ENCODE results near the gene TSBP1. TPM values are rescaled to one million over a fixed set of nuclear protein-coding genes. Genes with fewer than 3 reads are reported as not detected.
A peak's percentile ranks its signal among the peaks of the same experiment; 100 is the strongest.

Gene TSBP1, protein sequence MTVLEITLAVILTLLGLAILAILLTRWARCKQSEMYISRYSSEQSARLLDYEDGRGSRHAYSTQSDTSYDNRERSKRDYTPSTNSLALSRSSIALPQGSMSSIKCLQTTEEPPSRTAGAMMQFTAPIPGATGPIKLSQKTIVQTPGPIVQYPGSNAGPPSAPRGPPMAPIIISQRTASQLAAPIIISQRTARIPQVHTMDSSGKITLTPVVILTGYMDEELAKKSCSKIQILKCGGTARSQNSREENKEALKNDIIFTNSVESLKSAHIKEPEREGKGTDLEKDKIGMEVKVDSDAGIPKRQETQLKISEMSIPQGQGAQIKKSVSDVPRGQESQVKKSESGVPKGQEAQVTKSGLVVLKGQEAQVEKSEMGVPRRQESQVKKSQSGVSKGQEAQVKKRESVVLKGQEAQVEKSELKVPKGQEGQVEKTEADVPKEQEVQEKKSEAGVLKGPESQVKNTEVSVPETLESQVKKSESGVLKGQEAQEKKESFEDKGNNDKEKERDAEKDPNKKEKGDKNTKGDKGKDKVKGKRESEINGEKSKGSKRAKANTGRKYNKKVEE
- polyA plus RNA-seq (ENCODE audit: insufficient read length), result not detected

DNA sequence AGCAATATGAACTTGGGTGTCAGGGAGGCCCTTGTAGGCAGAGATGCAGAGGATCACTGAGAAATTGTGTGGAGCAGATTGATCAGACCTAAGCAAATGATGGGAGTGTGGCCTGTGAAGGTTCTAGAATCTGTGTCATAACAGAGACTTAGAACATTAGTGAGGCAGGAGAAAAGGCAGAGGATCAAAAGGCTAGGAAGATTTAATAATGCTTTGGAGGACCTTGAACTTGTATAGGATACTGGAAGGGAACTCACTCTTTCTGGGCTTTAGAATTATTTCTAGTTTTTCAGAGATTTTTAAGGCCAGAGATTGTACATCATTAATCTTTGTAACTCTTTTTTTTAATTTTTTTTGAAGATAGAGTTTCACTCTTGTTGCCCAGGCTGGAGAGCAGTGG lies at the start of gene TSBP1:
Gene TSBP1, minus strand, starts transcription at position 101 of the 400 bp plus-strand sequence. CDS start 197 bp downstream, outside the sequence.
- no peak for DNase-seq

DNA sequence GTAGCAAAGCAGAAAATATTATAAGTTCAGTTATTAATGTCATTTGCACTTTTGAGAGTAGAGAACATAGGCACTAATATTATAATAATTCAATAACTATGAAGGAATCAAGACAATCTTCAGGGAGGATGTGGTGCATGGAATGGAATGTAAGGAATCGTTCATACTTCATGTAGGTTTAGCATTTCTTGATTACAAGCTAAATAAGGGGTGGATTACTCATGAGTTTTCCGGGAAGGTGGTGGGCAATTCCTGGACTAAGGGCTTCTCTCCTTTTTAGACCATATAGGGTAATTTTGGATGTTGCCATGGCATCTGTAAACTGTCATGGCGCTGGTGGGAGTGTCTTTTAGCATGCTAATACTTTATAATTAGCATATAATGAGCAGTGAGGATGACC lies 44.3 kb upstream of the TSBP1 start:
- DNase-seq, result no peak

DNA sequence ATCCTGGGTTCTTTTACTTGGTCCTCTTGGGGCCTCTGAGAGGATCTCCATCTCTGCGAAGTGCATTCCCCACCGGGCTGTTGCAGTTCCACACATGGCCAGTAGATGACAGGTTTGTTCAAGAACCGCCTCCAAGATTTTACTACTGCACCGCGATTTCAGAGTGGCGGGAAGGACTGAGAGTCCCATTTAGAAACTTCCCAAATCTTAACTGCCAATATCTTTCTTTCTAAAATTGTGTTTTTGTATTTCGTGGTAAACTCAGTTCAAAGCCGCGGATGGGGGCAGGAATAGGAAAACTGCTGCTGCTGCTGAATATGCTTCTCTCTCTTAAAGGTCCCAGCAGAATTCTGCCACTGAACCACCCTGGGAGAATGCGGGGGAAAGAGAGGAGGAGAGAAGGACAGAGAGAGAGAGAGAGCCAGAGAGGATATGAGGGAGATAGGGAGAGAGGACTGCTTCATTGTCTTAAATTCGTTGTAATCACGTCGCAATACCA lies 43.9 kb upstream of the TSBP1 start:
- DNase-seq, result peak; percentile 68

DNA sequence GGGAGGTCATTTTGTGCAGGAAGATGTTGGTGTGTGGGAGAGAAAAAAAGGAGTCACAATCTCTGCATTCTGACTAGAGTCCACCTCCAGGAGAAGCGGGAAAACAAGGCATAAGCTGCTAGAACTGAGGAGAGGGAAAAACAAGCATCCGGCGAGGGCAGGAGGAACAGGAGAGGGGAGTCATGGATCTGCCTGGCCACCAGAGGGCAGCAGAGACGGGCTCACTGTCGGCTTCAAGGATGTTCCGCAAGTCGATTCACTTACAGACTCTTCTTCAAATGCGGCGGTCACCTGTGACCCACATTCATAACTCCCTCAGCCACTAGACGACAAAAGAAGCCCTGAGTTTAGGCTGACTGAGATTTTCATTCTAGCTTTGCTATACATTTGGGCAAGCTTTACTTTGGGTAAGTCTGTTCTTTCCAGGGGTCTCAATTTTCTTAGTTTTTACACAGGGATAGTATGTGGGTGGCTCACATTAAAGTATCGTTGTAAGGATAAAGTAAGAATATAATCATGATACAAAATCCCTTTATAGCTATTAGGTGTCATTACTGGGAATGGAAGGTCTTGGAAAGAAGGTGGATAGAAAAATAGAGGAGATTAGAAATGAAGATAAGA lies 41.8 kb upstream of the TSBP1 start:
- peak; percentile 75 for DNase-seq

DNA sequence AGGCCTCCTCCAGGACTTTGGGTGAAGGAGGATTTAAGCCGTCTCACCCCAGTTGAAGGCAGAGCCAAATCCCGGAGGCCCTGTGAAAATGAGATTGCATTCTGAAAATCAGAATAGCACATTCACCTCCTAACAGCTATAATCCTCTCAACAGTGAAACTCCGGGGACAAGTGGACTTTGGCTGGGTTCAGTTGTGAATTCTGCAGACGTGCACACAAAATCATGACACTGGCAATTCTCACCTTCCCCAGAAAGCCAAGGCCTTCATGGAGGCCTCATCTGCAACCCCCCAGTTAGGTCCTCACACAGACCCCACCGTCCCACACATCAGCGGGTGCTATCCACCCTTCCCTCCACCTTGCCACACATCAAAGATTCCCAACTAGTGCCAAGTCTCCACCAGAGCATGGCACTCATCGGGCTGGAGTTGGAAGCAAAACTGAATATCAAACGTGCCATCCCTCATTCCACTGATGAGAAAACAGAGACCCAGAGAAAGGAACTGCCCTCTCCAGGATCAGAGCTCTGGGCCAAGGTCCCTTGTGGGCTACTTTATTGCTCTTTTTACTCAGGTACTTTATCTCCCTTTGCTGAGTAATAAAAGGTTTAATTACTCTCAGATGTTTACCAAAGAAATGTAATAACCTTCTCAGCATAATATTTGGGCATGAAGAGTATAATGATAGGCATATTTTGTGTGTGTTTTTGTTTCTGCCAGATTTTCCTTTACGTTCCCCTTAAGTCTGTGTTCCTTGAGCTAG lies 40.0 kb upstream of the TSBP1 start:
- no peak for DNase-seq

DNA sequence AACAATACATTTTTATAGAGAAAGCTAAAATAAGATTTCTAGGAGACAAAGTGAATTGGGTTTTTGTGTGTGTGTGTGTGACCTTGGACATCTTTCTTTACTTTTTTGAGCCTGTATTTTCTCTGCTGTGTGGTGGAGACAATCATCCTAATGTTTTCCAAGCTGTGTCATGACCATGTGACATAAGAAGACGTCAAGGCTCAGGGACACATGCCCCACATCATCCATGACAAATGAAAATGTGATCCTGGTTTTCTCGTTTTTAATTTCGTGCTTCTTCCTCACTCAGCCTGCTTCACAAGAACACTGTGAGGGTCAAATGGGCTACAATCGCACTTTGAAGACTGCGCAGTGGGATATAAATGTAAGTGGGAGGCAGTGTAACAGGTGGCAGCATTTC lies 39.2 kb upstream of the TSBP1 start:
- DNase-seq, result no peak

DNA sequence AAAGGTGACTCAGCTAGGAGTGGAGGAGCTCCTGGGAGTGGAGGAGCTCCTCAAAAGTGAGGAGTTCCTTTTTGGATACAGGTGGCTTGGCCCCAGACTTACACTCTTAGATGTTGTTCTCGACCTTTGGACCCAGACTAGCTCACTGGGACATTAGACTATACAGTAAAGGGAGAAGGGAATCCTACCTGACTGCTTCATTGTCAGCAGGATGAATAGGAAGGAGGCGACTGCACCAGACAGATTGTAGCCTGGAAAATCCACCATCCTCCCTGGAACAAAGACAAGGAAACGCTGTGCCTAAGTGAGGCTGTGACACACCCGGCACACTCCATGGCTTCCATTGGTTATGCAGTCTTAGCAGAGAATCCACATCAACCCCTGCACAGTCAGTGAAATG lies 35.2 kb upstream of the TSBP1 start, which contains the start of gene BTNL2:
Gene BTNL2, minus strand, starts transcription at position 325 of the 400 bp plus-strand sequence. Its CDS starts 58 bp downstream, at position 267.
- no peak for DNase-seq

DNA sequence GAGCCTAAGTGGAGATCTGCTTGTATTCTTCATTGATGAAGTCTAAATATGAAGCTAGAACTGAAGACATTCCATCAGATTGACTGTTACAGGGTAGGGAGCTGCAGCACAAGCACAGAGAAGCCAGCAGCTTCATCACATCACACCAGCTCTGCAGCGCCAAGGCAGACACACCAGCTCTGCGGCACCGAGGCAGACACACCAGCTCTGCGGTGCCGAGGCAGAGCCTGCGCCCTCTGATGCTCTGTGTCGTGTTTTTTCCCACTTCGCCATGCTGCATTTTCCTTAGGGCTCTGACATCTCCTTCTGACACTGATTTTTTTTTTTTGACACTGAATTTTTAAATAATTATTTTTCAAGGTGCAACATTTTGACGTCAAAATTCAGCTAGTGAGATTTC lies 34.5 kb upstream of the TSBP1 start:
- no peak for DNase-seq

DNA sequence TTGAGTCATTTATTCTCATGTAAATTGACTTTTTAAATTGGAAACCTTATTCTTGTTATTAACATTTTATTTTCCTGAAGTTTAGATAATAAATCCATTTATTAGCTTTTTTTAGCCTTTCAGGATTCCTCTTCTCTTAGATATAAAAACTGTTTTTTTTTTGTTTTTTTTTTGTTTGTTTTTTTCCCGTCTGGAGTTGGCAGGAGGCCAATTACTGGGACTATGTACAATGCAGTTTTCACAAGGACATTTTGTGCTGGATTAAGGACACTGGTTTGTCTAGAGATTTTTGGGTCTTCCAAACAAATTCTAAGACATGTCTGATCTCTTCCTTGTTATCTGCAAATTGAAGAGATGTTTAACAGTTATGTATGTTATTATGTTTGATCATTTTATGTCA lies 34.0 kb upstream of the TSBP1 start:
- DNase-seq, result no peak

DNA sequence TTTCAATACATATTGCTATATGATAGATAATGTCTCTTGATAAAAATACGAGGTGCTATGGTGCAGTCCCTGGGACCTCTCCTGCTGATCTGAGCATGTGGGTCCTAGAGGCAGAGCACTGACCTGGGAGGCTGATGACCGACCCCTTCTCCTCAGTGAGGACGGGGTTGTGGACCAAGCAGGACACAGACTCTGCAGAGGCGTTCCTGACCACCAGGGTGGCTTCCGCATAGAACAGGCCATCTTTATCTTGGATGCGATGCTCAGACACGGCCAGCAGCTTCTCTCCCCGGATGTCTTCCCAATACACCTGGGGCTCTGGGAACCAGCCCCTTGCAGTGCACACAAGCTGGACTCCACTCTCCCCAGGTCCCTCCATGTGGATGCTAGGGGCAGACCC lies 31.1 kb upstream of the TSBP1 start:
- DNase-seq, result no peak

DNA sequence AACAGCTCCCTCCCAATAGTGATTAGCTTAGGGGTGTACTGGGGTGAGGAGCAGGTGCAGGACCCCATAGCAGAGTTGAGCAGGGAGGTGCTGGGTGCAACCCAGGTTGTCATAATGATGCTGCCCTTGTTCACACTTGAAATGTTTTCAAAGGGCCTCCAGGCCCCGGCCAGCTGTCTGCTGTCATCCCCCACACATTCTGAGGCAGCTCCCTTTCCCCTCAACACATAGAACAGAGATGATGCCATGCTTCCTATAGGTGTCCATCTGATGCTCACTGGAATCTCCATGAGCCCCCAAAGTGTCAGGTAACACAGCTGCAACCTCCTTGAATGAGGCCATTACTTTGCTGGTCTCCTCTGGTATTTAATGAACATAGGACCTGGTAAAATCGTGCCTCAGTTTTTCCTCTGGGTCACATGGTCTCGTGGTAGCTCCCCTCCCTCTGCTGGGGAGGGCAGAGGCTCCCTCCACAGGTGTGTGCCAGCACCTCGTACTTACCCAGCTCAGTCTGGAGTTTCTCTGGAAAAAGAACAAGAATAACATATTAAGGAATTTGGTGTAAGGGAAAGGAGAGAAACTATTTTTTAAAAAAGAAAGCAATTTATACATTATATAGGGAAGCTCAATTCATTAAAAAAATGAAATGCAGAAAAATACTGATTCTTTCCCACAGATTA lies 29.7 kb upstream of the TSBP1 start:
- DNase-seq, result no peak

DNA sequence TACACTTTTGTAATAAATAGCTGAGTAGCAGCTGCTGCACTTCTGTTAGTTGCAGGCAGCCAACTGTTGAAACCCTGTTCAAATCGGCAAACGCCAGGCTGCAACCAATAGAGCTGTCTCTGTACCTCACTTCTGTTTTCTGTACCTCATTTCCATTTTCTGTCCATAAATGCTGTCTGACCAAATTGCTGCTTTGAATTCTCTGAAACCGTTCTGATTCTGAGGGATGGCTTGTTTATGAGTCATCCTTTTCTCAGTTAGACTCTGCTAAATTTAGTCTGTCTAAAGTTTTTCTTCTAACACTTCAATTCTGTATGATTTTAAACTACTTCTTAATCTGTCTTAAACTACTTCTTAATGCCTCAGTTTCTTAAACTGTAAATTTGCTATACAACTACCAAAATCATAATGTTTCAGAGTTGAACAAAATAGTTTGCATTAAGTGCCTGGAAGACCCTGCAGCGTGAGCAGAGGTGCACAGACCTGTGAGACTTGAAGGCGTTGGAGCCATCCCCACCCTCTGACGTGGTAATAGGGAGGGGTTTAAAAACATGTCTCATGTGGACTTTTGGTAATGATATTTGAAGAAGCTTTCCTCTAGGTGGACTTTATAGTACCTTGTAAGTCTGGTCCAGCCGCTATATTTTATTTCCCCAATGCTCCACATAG lies 25.7 kb upstream of the TSBP1 start:
- no peak for DNase-seq

DNA sequence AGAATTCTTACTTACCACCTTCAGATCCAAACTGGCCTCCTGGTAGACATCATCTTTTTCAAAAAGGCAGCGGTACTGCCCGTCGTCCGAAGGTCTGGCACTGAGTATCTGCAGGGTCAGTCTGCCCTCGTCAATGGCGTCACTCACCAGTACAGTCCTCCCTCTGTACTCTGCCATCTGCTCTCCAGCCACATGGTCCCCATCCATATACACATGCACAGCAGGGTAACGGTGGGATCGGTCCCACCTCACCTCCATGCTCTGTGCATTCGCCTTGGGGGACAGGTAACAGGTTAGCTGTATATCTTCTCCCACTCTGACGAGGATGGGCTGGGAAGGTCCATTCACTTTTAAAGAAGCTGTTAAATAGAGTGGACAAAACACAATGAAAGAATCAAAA lies 24.3 kb upstream of the TSBP1 start:
- no peak for DNase-seq

DNA sequence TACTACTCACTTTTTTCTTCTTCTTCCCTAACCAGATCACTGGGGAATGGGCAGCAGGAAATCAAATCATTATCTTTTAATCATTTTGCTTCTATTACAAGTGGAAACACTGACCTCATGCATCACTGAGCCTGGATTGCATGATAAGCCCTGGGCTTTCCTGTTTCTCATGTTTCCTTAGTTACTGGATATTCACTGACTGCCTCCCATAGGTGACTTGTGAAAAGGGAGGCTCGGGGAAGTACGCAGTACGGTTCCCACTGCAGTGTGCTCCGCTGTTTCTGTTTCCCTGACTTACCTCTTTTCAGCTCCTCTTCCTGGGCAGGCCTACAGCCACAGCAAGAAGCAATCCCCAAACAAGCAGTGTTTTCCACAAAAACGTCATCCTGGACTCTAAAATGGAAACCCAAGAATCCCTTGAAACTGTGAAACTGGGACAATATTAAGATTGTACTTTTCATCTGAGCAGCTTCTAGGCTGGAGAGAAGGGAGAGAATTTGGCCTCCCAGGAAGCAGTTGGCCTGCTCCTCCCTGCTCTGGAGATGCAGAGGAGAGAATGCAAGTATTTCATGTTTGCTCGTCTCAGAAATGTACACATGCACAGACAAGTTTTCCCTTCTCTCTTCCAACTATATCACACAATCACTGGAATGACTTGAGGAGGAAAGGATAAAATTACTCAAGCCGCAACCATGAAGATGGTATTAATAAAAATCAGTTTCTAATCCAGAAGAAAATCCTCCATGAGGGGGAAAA lies 22.1 kb upstream of the TSBP1 start:
- peak; percentile 64 for DNase-seq

DNA sequence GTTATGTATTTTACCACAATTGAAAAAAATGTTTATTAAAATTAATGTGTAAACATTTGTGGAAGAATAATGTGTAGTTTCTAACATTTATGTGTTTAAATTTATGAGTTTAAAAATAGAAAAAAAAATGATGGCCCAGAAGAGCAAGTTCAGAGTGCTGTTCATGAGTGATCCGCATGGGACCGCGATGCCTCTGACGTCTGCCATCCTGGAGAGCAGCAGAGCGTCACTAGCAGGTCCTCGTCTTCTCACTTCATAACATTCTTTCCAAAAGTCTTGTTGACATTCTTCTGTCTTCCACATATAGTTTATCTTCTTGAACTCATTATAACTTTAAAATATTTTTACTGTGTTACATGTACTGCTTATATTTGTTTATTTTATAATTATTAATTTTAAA lies 19.8 kb upstream of the TSBP1 start:
- DNase-seq, result no peak

DNA sequence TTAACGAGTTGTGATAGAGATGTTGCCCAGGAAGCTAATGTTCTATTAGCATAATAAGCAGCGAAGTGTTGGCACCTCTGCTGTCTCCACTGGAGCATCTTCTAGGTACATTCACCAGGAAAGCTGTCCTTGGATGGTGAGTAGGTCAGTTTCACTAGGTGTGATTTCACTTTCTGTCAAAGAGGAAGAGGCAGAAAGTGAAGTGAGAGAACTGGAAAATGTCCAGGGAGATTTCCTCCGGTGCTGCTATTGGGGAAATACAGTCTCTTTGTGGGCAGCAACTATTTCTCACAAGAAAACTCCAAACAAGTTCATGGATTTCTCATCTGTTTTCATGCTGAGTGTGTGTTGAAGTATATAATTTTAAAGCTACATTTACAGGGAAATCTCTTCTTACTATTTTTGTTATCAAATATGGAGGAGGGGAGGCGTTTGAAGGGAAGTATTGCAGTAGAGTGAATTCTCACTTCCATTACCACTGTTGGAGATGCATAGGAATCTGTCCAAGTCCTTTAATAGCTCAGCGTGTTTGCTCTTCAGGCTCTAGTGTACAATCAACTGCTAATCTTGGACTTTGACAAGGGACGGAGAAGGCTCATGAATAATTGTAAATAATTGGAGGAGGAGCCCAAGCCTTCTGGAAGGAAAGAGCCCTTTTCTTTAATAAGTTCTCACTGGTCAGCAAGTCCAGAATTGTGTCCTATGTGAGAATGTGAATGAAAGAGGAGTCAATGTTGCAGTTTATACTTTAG lies 16.1 kb upstream of the TSBP1 start:
- no peak for DNase-seq

DNA sequence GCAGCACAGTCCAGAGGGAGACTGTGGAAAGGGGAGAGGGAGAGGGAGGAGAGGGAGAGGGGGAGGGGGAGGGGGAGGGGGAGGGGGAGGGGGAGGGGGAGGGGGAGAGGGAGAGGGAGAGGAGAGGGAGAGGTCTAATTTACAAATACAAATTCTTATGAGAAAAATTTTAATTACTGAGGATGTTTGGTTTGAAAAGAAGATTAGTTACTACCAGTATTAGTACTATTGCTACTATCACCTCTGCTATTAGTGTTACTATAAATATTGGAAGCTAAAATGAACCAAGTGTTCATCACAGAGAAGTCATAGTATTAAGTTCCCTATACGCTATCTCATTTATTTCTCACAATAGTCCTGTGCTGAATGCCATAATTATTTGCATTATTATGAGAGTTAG lies 14.3 kb upstream of the TSBP1 start:
- DNase-seq, result no peak

DNA sequence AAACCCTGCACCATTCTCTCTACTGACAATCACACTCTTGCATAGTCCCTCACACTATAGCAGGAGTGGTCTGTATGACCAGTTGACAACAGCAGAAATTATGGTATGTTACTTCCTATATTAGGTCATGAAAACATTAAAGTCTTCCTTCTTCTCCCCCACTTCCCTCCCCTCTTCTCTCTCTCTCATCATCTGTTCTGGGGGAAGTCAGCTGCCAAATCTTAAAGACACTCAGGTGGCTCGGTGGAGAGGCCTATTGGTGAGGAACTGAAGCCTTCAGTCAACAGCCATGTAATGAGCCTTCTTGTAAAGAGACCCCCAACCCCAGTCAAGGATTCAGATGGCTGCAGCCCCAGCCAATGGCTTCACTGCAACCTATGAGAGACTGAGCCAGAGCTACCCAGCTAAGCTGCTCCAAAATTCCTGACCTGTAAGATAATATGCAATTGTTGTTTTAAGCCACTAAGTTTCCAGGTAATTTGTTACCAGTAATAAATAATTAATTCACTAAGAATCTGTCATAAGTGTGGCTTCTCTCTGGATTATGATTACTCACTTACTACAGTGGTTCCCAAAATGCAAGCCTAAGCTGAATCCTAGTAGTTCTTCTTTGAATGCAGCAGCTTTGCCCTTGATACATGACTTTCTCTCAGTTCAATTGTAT lies 11.2 kb upstream of the TSBP1 start:
- DNase-seq, result no peak

DNA sequence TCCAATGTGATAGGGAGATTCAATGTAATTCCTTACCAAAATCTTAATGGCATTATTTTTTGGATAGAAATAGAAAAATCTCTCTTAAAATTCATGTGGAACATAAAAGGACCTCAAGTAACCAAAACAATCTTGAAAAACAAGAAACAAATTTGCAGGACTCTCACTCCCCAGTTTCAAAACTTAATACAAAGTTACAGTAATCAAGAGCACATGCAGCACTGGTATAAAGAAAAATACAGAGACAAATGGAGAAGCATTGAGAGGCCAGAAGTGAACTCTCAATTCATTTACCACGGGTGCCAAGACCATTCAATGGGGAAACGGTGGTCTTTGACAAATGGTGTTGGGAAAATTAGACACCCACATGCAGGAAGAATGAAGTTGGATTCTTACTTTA lies 7.8 kb upstream of the TSBP1 start:
- no peak for DNase-seq
